ENCODE measurements around the gene ZNF219.
"Not testable (repeated sequence)": the region's sequence is repeated elsewhere in the genome, so short reads cannot be mapped to it uniquely, and the experiment has no call there.

Gene ZNF219

DNA sequence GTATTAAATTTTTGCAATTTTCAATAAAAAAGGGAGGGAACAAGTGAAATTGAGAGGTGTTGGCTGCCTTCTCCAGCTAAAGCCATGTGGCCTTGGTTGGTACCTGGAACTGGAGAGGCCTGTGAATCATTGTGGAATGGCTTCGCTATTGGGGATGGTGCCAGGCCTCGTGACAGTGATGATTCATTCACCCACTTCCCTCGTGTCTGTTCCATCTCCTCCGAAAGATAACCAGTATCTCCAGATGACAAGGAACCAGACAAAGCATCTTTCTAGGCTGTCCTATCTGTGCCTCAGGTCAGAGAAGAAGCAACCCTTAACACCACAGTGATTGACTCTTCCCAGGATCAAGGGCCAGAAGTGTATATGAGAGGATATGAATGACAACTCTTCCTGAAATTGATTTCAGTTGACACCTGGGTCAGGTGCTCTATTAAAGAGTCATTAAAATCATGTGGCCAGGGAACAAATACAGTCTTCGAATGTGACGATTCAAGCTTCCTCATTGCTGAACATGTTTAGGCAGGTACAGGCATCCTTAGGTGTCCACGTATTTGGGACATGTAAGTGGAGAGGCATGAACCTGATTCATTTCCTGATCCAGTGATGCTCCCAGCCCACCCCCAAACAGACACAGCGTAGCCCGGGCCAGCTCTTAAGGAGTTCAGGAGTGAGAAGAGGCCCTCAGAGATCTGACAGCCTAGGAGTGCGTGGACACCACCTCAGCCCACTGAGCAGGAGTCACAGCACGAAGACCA lies 56.6 kb downstream of the ZNF219 start, which contains the start of gene RNASE7:
TSS of gene RNASE7 (plus strand) at position 687 of the 758 bp plus-strand sequence. CDS start 631 bp downstream, outside the sequence.
- FAIRE-seq: no peak

DNA sequence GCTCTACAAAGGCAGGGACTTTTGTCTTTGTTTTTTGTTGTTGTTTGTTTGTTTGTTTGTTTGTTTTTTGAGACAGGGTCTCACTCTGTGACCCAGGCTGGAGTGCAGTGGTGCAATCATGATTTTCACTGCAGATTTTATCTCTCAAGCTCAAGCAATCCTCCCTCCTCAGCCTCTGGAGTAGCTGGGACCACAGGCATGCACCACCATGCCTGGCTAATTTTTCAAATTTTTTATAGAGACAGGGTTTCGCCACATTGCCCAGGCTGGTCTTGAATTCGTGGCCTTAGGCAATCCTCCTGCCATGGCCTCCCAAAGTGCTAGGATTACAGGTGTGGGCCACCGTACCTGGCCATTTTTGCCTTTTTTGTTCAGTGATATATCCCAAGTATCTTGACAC lies 57.5 kb downstream of the ZNF219 start:
- not testable (repeated sequence) for FAIRE-seq

DNA sequence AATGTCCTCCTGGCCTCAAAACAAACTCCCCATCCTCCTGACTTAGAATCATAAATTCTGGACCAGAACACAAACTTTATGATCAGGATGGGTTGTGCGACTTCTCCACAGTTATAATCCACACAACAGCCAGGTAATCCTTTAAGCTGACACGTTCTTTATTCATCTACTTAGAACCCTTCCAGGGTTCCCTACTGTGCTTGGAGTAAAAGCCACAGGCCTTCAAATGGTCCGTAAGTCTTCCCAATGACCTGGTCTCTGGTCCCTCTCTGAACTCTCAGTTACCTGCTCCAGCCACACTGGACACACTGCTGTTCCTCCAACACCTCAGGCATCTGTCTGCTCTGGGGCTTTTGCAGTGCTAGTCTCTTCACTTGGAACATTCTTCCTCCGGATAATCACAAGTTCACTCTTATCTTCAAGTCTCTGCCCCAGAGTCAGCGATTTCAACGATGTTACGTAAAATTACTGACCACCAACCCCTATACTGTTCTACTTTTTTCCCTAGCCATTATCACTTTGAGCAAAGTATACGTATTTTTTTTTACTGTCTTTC lies 58.0 kb downstream of the ZNF219 start:
- FAIRE-seq: no peak

Data from endometrium (tissue), 2 donors.